ENCODE results near the gene FTO. TPM values are rescaled to one million over a fixed set of nuclear protein-coding genes. Genes with fewer than 3 reads are reported as not detected.
A peak's percentile ranks its signal among the peaks of the same experiment; 100 is the strongest.
"Not testable (repeated sequence)": the region's sequence is repeated elsewhere in the genome, so short reads cannot be mapped to it uniquely, and the experiment has no call there.

Gene FTO
- total and polyA plus RNA-seq, 2 donors from 2014 or later: 22.3 to 116 TPM

- no peak overlapping the region for H3K9ac ChIP-seq (ENCODE audit: low read length in 3 of 3)
- no peaks in the 10 kb centered on the region for H3K4me1 ChIP-seq (ENCODE audit: control insufficient read depth in 2 of 3, insufficient read depth in 2 of 3, low read depth in 1 of 3, low read length in 3 of 3)
- H3K4me3 ChIP-seq (ENCODE audit: low read length in 3 of 3): no peak overlapping the region
- DNase-seq (no peak), FAIRE-seq (no peak)
- intact Hi-C loops (cut with DNase I): no loop called here
- TF ChIP-seq CTCF (IDR thresholded peaks at IDR 0.05; ENCODE audit: borderline replicate concordance, extremely low read depth, insufficient read depth): no peak
- no peak overlapping the region for H3K27ac ChIP-seq (ENCODE audit: low read depth in 2 of 2, low read length in 2 of 2)
- no peaks in the 10 kb centered on the region for H3K27me3 ChIP-seq (ENCODE audit: control insufficient read depth, insufficient read depth, low read length)
- H3K36me3 ChIP-seq (ENCODE audit: control insufficient read depth in 2 of 3, insufficient read depth in 3 of 3, low read length in 3 of 3): peaks cover 0 to 3% (median 0%) of the 10 kb centered on the region in 3 donors
- H3K9me3 ChIP-seq (ENCODE audit: control insufficient read depth in 2 of 3, insufficient read depth in 1 of 3, low read length in 3 of 3): no peaks in the 10 kb centered on the region
Observed at GRCh38 chr16:53695070-53695469, 8.9 kb upstream of the FTO start.

- H3K4me3 ChIP-seq (ENCODE audit: low read length in 3 of 3); intact Hi-C loops (cut with DNase I); H3K36me3 ChIP-seq (ENCODE audit: control insufficient read depth in 2 of 3, insufficient read depth in 3 of 3, low read length in 3 of 3); H3K4me1 ChIP-seq (ENCODE audit: control insufficient read depth in 2 of 3, insufficient read depth in 2 of 3, low read depth in 1 of 3, low read length in 3 of 3); H3K9ac ChIP-seq (ENCODE audit: low read length in 3 of 3); FAIRE-seq; H3K27ac ChIP-seq (ENCODE audit: low read depth in 2 of 2, low read length in 2 of 2); H3K27me3 ChIP-seq (ENCODE audit: control insufficient read depth, insufficient read depth, low read length); H3K9me3 ChIP-seq (ENCODE audit: control insufficient read depth in 2 of 3, insufficient read depth in 1 of 3, low read length in 3 of 3): not testable (repeated sequence)
- DNase-seq: peak in 1 of 5 donors; percentile 67
Observed at GRCh38 chr16:53698271-53698670, 5.7 kb upstream of the FTO start.

GRCh38 chr16:53704445-53704813 lies 473 bp downstream of the FTO start:
- no peak for TF ChIP-seq CTCF (IDR thresholded peaks at IDR 0.05; ENCODE audit: borderline replicate concordance, extremely low read depth, insufficient read depth)
- intact Hi-C loops (cut with DNase I): no loop called here
- peak in 1 of 5 donors; percentile 13 for DNase-seq

GRCh38 chr16:53707671-53708070 lies 3.7 kb downstream of the FTO start:
- no peak overlapping the region for H3K27ac ChIP-seq (ENCODE audit: low read depth in 2 of 2, low read length in 2 of 2)
- no peaks in the 10 kb centered on the region for H3K36me3 ChIP-seq (ENCODE audit: control insufficient read depth in 2 of 3, insufficient read depth in 3 of 3, low read length in 3 of 3)
- FAIRE-seq (no peak), DNase-seq (no peak)
- H3K4me3 ChIP-seq (ENCODE audit: low read length in 3 of 3): no peak overlapping the region
- intact Hi-C loops (cut with DNase I): no loop called here
- no peak for TF ChIP-seq CTCF (IDR thresholded peaks at IDR 0.05; ENCODE audit: borderline replicate concordance, extremely low read depth, insufficient read depth)
- no peaks in the 10 kb centered on the region for H3K9me3 ChIP-seq (ENCODE audit: control insufficient read depth in 2 of 3, insufficient read depth in 1 of 3, low read length in 3 of 3)
- H3K9ac ChIP-seq (ENCODE audit: low read length in 3 of 3): no peak overlapping the region
- peaks cover 0 to 10% (median 2%) of the 10 kb centered on the region in 3 donors for H3K4me1 ChIP-seq (ENCODE audit: control insufficient read depth in 2 of 3, insufficient read depth in 2 of 3, low read depth in 1 of 3, low read length in 3 of 3)
- no peaks in the 10 kb centered on the region for H3K27me3 ChIP-seq (ENCODE audit: control insufficient read depth, insufficient read depth, low read length)

More at GRCh38 chr16:53704445-53704813, 473 bp downstream of the FTO start:
- Histone ChIP-seq H3K36me3 (ENCODE audit: control insufficient read depth in 2 of 3, insufficient read depth in 3 of 3, low read length in 3 of 3) (peaks cover 0 to 2% (median 0%) of the 10 kb centered on the region in 3 donors), H3K4me1 (ENCODE audit: control insufficient read depth in 2 of 3, insufficient read depth in 2 of 3, low read depth in 1 of 3, low read length in 3 of 3) (peaks cover 0 to 10% (median 2%) of the 10 kb centered on the region in 3 donors), H3K27ac (ENCODE audit: low read depth in 2 of 2, low read length in 2 of 2) (peak overlapping the region in 1 of 2 donors; percentile 74), H3K9me3 (ENCODE audit: control insufficient read depth in 2 of 3, insufficient read depth in 1 of 3, low read length in 3 of 3) (no peaks in the 10 kb centered on the region), H3K9ac (ENCODE audit: low read length in 3 of 3) (peak overlapping the region; percentile 87 to 97 (median 94)), H3K4me3 (ENCODE audit: low read length in 3 of 3) (peak overlapping the region; percentile 82 to 100 (median 95)), H3K27me3 (ENCODE audit: control insufficient read depth, insufficient read depth, low read length) (no peaks in the 10 kb centered on the region)
- no peak for FAIRE-seq

All from kidney (tissue), 14 donors.